Measurements from ENCODE around the gene XRCC3.

The XRCC3 gene

DNA sequence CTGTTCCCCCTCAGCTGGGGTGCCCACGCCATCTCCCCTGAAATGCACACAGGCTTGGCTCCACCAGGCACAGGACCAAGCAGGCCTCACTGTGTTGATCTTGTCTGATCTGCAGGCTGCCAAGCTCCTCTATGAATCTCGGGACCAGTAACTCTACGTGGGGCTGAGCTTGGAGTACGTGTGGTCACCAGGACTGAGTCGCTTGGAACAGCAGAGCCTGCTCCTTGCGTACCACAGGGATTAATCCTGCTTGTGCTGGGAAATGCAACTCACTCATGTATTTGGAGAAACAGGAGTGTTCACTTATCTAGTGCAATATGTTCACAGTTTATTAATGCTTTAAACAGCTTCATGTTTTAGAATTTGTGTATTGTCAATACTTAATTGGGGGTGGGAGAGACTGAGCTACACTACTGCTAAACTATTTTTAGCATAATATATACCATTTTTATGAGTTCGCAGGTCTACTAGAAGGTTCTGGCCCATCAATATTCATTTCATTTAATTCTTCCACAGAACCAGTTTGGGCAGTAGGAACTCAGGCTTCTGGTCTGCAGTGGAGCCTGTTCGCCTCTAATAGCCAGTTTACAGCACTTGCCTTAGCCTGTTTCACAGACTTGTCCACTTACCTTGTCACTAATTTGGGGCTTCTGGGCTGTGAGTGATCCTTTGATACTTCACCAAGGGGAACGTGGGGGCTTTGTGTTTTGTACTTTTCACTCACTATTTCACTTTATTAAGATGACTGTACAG lies 17.8 kb upstream of the XRCC3 start:
- Histone ChIP-seq H4K20me1 (ENCODE audit: low read depth, low read length) (no peaks in the 10 kb centered on the region), H3K27ac (ENCODE audit: low read depth, low read length) (no peak overlapping the region)
- TF ChIP-seq, protein P1, sequence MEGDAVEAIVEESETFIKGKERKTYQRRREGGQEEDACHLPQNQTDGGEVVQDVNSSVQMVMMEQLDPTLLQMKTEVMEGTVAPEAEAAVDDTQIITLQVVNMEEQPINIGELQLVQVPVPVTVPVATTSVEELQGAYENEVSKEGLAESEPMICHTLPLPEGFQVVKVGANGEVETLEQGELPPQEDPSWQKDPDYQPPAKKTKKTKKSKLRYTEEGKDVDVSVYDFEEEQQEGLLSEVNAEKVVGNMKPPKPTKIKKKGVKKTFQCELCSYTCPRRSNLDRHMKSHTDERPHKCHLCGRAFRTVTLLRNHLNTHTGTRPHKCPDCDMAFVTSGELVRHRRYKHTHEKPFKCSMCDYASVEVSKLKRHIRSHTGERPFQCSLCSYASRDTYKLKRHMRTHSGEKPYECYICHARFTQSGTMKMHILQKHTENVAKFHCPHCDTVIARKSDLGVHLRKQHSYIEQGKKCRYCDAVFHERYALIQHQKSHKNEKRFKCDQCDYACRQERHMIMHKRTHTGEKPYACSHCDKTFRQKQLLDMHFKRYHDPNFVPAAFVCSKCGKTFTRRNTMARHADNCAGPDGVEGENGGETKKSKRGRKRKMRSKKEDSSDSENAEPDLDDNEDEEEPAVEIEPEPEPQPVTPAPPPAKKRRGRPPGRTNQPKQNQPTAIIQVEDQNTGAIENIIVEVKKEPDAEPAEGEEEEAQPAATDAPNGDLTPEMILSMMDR (IDR thresholded peaks at IDR 0.05; ENCODE audit: insufficient read depth, low read length, poor library complexity, severe bottlenecking), result no peak
- TF ChIP-seq EZH2phosphoT487 (conservative IDR thresholded peaks at IDR 0.05; ENCODE audit: low read length), result no peak

DNA sequence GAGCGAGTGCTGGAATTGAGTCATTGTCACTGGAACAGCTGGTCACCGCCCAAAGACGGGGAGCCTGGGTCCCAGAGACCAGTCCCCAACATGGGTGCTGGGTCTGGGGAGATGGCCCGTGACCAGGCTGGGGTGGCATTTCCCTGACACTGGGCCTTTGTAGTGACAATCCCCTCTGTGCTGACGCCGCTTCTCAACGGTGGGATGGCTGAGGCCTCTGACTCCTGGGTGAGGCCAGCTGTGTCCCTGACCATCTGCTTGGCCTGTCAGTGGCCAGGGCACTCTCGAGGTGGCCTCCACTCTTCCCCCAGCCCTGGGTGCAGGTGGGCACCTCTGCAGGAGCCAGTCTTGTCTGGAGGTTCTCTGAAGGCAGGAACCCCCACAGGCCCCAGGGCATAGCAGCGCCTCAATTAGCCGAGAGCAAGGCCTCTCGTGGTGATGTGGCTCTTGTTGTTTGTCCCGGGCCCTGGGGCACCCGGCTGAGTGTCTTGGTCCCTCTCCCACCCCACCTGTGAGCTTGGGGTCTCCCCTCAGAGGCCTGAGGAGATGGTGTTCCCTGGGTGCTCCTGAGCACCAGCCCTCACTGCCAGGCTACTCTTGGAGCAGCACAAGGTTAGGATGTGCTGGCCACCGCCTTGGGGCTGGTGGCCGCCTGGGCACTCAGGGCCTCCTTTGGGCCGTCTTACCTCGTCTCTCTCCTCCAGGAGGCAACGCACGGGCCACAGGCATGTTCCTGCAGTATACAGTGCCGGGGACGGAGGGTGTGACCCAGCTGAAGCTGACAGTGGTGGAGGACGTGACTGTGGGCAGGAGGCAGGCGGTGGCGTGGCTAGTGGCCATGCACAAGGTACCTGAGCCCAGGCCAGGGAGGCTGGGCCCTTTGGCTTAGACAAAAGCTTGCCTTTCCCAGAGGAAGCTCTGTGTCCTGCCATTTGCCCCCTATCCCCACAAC lies 16.9 kb upstream of the XRCC3 start:
- no peak overlapping the region for H3K9ac ChIP-seq (ENCODE audit: low read length)
- no peaks in the 10 kb centered on the region for H3K79me2 ChIP-seq (ENCODE audit: insufficient read depth, low read length)
- no peaks in the 10 kb centered on the region for H3K9me2 ChIP-seq (replicated peaks; ENCODE audit: insufficient read depth, low read length)
- no peaks in the 10 kb centered on the region for H4K20me1 ChIP-seq (ENCODE audit: low read depth, low read length)
- H3K27me3 ChIP-seq (ENCODE audit: low read length), result no peaks in the 10 kb centered on the region
- H2AFZ ChIP-seq (ENCODE audit: low read depth, low read length, severe bottlenecking), result no peak overlapping the region
- H3K27ac ChIP-seq (ENCODE audit: low read depth, low read length), result no peak overlapping the region
- no peaks in the 10 kb centered on the region for H3K9me3 ChIP-seq (ENCODE audit: insufficient read depth, low read length)
- TF ChIP-seq, protein P1 (IDR thresholded peaks at IDR 0.05; ENCODE audit: insufficient read depth, low read length, poor library complexity, severe bottlenecking), result no peak
- TF ChIP-seq EZH2phosphoT487 (conservative IDR thresholded peaks at IDR 0.05; ENCODE audit: low read length), result no peak
- H3K36me3 ChIP-seq (ENCODE audit: low read length), result no peaks in the 10 kb centered on the region
- no peak overlapping the region for H3K4me3 ChIP-seq (ENCODE audit: insufficient read depth, low read length, poor library complexity, severe bottlenecking)
- no peak overlapping the region for H3K4me2 ChIP-seq (ENCODE audit: low read depth, low read length, poor library complexity, severe bottlenecking)
- H3F3A ChIP-seq (ENCODE audit: insufficient read depth), result no peaks in the 10 kb centered on the region

More for the DNA sequence above, 17.8 kb upstream of the XRCC3 start:
- no peaks in the 10 kb centered on the region for H3K27me3 ChIP-seq (ENCODE audit: low read length)
- H3K4me2 ChIP-seq (ENCODE audit: low read depth, low read length, poor library complexity, severe bottlenecking), result no peak overlapping the region
- H2AFZ ChIP-seq (ENCODE audit: low read depth, low read length, severe bottlenecking), result no peak overlapping the region
- H3K79me2 ChIP-seq (ENCODE audit: insufficient read depth, low read length), result no peaks in the 10 kb centered on the region
- no peaks in the 10 kb centered on the region for H3K9me3 ChIP-seq (ENCODE audit: insufficient read depth, low read length)
- no peaks in the 10 kb centered on the region for H3K36me3 ChIP-seq (ENCODE audit: low read length)
- no peak overlapping the region for H3K4me3 ChIP-seq (ENCODE audit: insufficient read depth, low read length, poor library complexity, severe bottlenecking)
- no peak overlapping the region for H3K9ac ChIP-seq (ENCODE audit: low read length)
- H3K9me2 ChIP-seq (replicated peaks; ENCODE audit: insufficient read depth, low read length), result no peaks in the 10 kb centered on the region
- H3F3A ChIP-seq (ENCODE audit: insufficient read depth), result no peaks in the 10 kb centered on the region

DNA sequence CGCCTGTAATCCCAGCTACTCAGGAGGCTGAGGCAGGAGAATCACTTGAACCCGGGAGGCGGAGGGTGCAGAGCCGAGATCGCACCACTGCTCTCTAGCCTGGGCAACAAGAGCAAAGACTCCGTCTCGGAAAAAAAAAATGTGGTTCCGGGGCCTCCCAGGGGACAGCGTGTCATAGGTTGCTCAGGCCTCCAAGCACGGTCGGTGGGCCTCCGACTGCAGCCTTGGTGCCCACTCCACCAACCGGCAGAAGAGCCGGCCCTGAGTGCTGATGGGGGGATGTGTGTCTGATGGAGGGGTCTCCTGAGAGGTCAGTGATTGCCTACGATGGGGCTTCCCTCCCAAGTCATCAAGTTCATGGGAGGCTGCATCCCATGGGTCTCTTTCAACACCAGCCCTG lies 16.2 kb upstream of the XRCC3 start:
- H3K36me3 ChIP-seq (ENCODE audit: low read length), result no peaks in the 10 kb centered on the region
- no peaks in the 10 kb centered on the region for H3K27me3 ChIP-seq (ENCODE audit: low read length)
- no peak overlapping the region for H3K4me2 ChIP-seq (ENCODE audit: low read depth, low read length, poor library complexity, severe bottlenecking)
- TF ChIP-seq, protein P1 (IDR thresholded peaks at IDR 0.05; ENCODE audit: insufficient read depth, low read length, poor library complexity, severe bottlenecking), result no peak
- no peak for TF ChIP-seq EZH2phosphoT487 (conservative IDR thresholded peaks at IDR 0.05; ENCODE audit: low read length)
- no peak overlapping the region for H3K4me3 ChIP-seq (ENCODE audit: insufficient read depth, low read length, poor library complexity, severe bottlenecking)
- H3K9ac ChIP-seq (ENCODE audit: low read length), result no peak overlapping the region
- H3K79me2 ChIP-seq (ENCODE audit: insufficient read depth, low read length), result peaks cover 1% of the 10 kb centered on the region; the same call in 1 of the 2 replicates
- H3K9me2 ChIP-seq (replicated peaks; ENCODE audit: insufficient read depth, low read length), result no peaks in the 10 kb centered on the region
- no peak overlapping the region for H3K27ac ChIP-seq (ENCODE audit: low read depth, low read length)
- no peaks in the 10 kb centered on the region for H3F3A ChIP-seq (ENCODE audit: insufficient read depth)
- no peak overlapping the region for H2AFZ ChIP-seq (ENCODE audit: low read depth, low read length, severe bottlenecking)
- H3K9me3 ChIP-seq (ENCODE audit: insufficient read depth, low read length), result no peaks in the 10 kb centered on the region
- no peaks in the 10 kb centered on the region for H4K20me1 ChIP-seq (ENCODE audit: low read depth, low read length)

Data from SU-DHL-6 (cell line).